HG03159 (cell line): Measurements from ENCODE around the gene GAMT.
"Not testable (repeated sequence)": the region's sequence is repeated elsewhere in the genome, so short reads cannot be mapped to it uniquely, and the experiment has no call there.

ENCODE experiments used
- ATAC-seq: cut with Tn5 transposase; IDR thresholded peaks from one replicate; pipeline ENCODE4 v1.9.1; 2021; ENCODE audit warnings: mild to moderate bottlenecking, moderate library complexity; ENCODE audit not compliant: unreplicated experiment

Gene GAMT

DNA sequence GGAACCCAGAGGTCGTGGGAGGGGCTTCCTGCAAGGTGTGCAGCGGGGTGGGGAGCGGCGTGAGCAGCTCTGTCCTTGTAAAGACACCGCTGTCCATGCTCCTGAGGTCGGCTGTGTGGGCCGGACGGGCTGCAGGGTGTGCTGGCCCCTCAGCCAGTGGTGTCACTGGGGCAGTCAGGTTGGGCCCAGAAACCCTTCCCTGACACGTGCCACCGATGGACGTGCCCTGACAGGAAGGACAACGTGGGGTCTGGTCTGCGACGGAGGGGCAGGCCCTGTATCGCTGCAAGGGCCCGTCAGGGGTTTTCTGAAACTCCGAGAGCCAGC is 32.7 kb upstream of the GAMT start:
- no peak for ATAC-seq

DNA sequence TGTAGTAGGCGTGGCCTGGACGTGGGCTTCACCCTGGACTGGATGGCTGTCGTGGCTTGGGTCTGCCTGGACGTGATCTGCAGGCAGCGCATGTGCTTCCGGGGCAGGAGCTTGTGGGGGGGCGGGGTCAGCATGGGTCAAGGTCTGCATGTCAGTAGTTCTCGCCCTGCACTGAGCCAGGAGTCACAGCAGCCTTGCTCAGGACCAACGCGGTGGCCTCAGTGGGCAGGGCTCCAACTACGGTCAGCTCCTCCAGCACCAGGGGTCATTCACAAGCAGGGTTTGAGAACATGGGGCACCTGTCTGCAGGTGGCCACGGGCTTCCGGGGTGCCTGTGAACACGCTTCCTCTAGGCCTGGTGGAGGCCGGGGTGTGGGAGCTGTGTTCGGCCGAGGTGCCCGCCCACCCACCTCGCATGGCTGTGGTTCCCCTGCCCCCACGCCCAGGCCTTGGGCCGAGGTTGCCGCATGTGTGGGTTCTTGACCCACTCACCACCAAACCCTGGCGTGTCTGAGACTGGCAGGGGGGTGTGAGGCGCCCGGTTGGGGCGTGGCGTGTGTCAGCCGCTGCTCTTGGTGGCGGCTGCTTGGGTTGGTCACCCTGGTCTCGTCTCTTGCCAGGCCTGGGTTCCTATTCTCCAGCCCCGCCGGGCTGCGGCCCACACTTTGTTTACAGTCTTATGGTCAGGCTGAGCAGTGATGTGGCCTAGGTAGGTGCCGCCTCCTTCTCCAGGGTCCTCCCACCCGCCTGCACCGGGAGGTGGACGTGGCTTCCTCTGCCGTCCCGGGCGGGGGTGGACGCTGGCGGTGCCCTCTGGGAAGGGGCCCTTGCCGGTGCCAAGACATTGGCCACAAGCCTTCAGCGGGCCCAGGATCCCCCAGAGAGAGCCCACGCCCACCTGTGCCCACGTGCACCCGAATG is 32.0 kb upstream of the GAMT start:
- ATAC-seq, result no peak

DNA sequence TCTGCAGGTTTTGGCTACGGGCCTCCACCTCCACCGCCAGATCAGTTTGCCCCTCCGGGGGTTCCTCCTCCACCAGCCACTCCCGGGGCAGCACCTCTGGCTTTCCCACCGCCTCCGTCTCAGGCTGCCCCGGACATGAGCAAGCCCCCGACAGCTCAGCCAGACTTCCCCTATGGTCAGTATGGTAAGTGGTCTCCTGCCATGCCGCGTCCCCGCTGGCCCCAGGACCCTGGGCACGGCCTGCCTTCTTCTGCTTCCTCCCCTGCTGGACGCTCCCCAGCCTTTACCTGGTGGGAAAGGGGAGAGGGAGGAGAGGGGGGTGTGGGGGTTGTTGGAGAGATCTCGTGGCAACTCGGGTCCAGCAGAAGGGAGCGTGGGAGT is 31.2 kb upstream of the GAMT start:
- no peak for ATAC-seq

DNA sequence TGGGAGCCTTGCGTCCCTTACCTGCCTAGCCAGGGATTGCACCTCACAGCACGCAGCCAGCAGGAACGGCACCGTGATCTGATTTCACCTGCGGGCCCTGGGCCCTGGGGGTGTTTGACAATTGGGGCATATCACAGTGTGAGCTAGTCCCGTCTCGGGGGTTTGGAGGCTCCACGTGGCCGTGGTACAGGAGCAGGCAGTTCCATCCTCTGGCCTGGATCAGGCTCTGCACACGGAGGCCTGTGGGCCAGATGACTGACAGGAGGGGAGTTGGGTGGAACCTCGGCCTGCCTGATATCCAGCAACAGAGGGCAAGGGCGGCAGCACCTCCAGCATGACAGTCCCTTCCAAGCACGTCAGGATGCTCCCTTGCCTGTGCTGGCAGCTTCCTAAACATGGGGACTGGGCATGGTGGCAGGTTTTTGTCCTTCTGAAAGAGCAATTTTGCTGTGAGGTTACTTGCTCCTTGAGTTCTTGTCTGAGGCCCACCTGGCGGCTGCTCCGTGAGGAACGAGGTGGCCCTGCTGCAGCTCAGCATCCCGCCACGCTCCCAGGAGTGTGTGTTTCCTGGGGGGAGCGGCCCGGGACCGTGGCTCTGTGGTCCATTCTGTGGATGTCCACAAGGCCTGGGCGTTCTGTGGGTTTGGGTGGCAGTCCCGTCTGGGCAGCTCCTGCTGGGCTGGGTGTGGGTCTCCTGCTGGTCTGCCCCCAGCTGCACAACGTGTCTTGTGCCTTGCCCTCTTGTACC is 30.6 kb upstream of the GAMT start:
- ATAC-seq, result no peak

DNA sequence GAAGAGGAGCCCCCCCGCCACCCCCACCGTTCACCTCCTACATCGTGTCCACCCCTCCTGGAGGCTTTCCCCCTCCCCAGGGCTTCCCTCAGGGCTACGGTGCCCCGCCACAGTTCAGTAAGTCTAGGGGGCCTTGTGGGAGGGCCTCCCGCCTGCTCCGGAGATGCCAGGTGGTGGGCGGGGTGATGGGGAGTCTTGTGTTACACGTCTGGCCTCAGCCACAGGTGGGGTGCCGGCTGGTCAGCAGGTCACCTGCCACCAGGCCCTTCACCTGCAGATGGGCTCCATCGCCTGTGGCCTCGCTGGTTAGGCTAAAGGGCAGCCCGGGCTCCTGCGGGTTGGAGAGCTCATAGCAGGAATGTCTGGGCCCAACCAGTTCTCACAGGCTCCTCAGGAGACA is 28.9 kb upstream of the GAMT start:
- no peak for ATAC-seq

DNA sequence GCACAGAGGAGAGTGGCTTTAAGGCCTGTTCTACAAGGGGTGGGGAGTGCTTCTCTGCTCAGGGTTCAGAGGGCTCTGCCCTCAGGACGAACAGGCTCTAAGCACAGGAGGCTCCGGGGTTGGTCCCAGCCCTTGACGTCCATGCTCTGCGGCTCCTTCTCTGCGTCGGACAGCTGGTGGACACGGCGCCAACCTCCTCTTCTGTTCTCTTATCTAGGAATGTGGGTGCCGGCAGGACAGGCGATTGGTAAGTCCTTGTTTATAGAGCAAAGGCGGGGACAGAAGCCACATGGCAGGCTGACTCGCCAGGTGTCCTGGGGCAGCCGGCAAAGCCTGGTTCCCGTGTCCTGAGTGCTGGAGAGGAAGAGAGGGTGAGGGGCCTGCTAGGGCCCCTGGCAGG is 28.4 kb upstream of the GAMT start:
- ATAC-seq, result no peak

DNA sequence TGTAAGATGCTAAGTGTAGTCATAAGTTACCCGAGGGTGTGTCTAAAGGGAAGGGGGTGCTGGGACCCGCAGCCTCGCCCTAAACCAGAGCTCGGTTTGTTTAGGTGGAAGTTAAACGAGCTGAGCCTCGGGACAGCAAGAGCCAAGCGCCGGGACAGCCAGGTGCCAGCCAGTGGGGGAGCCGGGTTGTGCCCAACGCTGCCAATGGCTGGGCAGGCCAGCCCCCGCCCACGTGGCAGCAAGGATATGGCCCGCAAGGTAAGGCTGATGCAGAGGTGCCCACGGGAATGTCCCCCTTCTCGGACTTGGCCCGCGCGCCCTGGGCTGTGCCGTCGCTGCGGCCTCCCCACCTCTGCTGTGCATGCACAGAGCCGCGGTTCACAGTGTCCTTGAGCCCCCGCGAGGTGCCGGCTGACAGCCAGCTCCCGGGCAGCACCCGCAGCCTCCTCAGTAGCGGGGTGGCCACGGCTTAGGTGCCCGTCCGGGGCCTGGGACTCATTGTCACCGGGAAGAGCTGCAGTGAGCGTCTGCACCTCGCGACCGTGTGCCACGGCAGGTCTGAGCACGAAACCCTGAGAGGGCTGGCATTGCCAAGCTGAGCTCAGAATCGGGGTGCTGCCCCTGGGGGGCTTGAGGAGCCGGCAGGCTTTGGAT is 27.5 kb upstream of the GAMT start:
- no peak for ATAC-seq

DNA sequence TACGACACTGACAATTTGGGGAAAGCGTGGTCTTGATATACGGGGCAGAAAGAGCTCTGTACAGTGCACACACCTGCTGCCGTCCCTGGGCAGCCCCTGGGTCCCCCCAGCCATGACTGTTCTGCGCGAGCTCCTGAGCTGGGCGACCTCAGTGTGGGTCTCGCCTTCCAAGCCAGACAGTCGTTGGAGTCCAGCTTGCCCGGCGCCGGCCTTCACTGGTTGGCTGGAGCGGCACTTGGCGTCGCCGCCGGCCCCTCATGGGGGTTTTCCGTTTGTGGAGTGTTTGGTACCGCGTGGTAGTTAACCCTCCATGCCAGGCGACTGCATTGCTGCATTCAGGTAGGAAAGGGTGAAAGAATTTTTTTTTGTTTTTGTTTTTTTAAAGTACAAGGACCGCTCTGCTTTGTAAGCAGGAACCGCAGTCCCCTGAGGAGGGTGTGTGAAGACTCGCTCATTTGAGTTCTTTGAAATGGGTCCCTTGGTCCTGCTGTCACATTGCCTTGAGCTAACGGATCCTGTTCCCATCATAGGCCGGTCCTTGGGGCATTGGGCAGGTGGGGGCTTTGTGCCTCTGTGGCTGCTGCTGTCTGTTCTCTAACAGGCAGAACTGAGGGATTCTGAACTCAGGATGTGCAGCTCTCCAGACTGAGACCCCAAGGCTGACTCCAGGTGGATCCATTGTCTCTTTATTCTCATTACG is 26.0 kb upstream of the GAMT start:
- ATAC-seq, result no peak

DNA sequence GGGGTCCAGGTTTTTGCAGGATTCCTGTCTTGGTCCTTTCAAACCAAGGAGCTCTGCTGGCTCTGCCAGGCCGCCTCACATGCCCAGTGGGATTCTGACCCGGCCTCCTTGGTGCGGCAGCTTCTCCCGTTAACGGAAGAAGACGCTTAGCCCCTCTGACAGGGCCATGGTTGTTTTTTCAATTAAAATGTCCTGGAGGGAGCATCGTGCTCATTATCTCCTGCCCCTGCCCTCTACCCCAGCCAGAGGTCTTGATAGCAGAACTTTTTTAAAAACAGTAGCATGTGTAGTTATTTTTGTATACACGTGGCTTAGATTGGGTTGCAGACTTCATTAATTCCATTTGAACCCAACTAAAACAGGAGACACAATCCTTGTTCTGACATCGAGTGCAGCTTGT is 25.4 kb upstream of the GAMT start:
- no peak for ATAC-seq

DNA sequence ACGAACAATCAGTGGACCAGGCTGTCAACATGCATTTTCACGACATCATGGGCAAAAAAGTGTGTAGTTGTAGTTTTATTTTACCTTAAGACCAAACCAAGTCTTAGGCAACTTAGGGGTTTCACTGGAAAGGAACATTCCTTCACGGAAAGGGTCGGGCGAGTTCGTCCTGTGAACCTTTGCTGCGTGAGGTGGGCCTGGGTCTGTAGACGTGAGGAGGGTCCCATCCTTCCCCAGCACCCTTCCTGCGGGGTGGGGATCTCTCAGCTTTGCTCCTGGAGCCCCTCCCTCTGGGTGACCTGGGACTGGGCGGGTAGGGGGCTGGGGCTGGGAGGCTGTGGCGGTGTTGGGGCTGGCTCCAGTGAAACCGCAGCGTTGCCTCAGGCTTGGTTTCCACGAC is 24.6 kb upstream of the GAMT start:
- ATAC-seq, result no peak

DNA sequence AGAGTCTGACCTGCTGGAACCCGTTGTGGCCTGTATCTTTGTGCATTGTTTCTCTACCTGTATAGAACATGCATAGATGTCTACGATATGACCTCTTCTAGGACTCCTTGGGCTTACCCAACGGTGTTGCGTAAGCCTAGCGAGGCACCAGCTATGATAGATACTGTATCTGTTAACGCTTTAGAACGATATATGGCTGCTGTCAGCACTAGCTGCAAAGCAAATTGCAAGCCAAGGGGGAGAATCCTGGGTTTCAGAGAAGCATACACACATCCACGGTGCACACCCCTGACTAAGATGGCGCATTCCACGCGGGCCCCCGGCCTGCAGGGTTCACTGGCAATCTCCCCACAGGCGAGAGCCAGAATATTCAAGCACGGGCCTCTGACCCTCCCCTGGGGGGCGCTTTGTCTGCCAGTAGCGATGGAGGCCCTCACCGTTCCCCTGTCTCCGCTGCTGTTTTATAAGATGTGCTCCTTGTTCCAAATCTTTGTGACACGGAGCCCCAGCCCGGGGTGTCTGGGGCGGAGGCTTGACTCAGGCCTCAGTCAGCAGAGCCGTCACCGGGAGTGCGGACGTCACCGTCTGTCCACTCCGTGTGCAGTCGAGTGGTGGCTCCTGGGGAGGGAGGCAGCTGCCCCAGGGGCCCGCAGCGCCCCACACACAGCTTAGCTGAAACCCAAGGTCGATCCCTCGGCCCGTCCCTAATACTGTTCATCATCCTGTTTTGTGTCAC is 23.9 kb upstream of the GAMT start:
- no peak for ATAC-seq

DNA sequence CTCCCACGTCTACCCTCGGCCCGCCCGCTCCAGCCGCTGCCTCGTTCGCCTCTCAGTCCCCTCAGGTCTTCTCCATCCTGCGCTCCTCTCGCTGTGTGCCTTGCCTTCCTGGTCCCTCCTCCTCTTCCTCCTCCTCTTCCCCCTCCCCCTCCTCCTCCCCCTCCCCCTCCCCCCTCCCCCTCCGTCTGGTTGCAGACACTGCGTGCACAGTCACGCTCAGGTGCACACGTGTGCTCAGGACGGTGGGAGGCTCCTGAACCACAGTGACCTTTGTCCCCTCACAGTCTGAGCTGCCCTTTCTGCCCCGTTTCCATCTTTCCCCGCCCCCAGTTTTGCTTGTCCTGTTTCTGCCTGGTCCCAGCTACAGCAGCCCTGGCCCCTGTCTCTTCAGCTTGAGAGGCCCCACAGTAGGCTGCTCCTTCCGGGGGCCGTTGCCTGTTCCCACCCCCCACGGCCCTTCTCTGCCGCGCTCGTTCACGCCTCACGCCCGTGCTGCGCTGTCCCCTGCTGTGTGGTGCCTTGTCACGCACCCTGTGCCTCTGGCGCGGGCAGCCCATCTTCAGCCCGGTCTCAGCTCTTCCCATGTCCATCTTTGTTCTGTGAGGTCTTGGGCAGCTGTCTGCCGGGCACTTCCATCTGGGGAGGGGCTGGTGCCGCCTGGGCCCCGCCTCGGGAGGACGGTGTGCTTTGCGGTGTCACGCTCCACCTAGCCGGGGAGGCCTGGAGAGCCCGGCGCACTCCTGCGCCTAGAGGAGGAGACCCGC is 23.0 kb upstream of the GAMT start:
- ATAC-seq, result no peak

DNA sequence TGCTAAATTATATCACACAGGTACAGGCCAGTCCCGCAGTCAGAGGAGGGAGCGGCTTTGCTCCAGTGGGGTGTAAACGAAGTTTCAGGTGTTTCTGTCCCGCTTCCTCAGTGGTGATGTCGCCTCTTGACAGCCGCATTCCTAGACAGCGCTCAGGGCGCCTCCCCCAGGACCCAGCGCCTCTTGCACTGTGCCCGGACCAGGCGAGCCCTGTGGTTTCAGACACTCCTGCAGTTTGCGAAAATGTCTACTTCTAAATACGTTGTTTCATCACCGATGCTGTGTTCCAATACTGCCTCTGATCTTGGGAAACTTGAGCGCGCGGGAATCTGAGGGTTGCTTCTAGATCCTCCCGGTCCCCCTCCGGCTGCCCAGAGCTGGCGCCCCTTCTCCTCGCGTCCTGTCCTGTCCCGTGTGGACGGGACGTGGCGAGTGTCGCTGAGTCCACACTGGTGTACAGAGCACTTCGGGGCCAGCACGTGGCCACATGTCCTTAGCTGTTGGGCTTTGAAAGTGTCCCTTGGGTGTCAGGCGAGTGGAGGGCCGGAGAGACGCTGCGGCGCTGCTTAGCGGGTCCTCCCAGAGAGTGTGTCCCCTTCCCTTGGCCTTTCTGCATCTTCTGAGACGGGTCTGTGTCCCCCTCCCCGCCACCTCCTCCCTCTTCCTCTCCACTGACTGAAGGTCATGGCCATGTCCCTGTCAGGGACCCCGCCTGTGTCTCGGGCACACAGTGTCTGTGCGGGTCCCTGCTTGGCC is 22.3 kb upstream of the GAMT start:
- ATAC-seq, result no peak

DNA sequence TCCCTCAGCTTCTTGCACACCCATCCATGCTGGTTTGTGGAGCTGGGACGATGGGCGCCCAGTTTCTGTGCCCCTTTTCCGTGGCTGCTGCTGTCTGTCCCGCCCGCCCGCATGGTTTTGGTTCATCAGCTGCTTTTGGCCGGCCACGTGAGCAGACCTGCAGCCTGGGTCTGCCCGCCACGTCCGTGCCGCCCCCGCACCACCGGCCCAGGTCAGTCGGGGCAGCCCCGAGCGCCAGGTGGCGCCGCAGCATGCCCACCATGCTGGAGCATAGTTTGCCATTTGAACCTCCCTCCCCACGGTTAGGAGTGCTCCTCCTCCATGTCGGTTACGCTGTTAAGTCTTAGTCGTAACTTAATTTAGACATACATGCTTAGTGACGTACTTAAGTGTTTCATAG is 21.6 kb upstream of the GAMT start:
- ATAC-seq, result no peak

DNA sequence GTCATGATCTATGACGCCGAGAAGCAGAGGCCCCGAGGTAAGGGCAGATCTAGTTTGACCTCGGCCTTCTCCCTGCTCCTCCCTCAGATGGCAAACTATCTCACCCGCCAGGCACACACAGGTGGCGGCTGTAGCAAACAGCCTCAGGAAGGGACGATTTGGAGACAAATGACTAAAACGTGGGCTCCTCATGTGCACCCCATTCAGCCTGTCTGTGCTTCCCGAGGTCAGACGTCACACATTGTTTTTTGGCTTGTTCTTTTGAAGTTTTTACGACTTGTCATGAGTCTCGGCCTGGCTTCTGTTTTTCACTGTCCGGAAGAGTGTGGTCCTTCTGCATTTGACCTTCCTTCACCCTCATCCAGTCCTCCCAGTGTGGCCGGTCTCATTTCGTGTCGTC is 21.0 kb upstream of the GAMT start:
- ATAC-seq, result no peak

DNA sequence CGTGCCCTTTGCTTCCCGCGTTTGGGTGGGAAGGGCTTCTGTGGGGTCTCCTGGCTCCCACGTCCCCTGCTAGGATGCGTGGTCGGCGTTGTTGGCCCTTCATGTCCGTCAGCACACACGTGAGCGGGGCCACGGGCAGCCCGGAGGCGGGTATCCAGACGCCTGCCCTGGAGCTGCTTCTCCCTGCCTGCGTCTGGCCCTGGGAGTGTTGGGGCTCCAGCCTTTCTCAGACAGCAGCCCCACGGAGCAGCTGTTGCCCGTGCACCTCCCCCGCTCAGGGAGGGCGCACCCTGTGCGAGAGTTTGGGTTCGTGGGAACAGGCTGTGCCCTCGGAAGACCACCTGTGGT is 20.6 kb upstream of the GAMT start:
- ATAC-seq, result no peak

DNA sequence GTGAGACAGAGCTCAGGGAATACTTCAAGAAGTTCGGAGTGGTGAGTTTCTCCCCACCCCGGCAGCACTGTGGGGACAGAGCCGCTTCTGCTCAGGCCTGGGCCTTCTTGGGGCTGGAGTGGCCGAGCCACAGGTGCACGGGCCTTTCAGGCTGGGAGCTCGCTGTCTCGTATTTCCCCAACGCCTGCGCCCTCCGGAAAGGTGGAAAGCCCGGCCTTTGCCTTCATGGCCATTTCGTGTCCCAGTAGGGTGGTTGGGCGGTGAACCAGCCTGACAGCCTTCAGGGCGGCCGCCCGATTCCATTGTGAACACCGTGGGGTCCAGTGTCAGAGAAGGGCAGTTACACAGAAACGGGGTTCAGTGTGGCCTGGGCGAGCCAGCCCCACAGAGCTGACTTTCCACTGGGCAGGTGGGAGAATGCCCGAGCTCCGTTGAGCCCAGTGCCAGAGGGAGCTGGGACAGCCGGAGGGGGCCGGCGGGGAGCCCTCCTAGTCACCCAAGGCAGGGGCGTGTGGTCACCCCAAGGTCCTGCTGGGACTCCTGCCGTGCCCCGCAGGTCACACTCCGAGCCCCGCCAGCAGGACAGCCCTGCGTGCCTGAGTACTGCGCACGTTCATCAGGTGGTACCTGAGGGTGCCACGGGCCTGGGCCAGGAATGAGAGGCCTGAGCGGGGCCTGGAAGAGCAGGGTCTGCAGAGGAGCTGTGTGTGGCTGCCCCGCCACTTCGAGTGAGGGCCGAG is 20.0 kb upstream of the GAMT start:
- no peak for ATAC-seq

DNA sequence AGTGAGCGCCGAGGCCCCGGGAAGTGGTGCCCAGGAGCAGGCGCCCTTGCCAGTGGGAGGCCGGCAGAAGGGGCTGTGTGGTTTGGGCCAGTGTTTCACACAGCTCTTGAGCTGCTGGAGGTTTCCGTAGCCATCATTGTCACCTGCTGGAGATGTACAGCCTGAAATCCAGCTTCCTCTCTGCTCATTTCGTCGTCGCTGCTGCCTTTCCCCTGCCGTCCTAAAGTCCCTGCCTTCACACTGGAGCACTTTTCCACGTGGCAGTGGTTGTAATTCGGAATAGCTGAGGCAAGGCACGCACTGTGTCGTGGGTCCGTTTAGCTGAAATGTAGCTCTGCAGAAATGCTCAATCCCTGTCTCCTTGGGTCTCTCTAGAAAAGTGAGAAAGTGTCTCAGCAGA is 19.2 kb upstream of the GAMT start:
- no peak for ATAC-seq

DNA sequence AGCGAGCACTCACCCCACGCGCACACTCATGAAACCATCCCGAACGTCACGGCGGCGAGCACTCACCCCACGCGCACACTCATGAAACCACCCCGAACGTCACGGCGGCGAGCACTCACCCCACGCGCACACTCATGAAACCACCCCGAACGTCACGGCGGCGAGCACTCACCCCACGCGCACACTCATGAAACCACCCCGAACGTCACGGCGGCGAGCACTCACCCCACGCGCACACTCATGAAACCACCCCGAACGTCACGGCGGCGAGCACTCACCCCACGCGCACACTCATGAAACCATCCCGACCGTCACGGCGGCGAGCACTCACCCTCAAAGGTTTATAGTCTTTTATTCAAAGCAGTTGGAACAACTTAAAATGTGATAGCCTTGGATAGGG is 18.7 kb upstream of the GAMT start:
- ATAC-seq, result not testable (repeated sequence)
